Measurements from ENCODE around the gene HCK. TPM values are rescaled to one million over a fixed set of nuclear protein-coding genes. Genes with fewer than 3 reads are reported as not detected.

The HCK gene
- polyA plus RNA-seq, 1 experiment: 0.05 TPM

GRCh38 chr20:32149566-32150170, 97.6 kb downstream of the HCK start:
- DNase-seq (ENCODE audit: low read depth): no peak
- POLR2A ChIA-PET: no interaction called here
- H3K27me3 ChIP-seq (ENCODE audit: control insufficient read depth, insufficient read depth, low read length): no peaks in the 10 kb centered on the region
- H3K36me3 ChIP-seq (ENCODE audit: control insufficient read depth, insufficient read depth, low read length): peaks cover 32% of the 10 kb centered on the region
- CTCF ChIA-PET: no interaction called here
- no peak for TF ChIP-seq CTCF (IDR thresholded peaks at IDR 0.05; ENCODE audit: insufficient read depth, low read depth, low read length)
- no peak overlapping the region for H3K4me3 ChIP-seq (ENCODE audit: low read depth, low read length)

GRCh38 chr20:32150291-32150848, 98.3 kb downstream of the HCK start:
- no peak for DNase-seq (ENCODE audit: low read depth)
- ChIA-PET POLR2A (no interaction called here), CTCF (no interaction called here)
- Histone ChIP-seq H3K36me3 (ENCODE audit: control insufficient read depth, insufficient read depth, low read length) (peaks cover 27% of the 10 kb centered on the region), H3K4me3 (ENCODE audit: low read depth, low read length) (no peak overlapping the region), H3K27me3 (ENCODE audit: control insufficient read depth, insufficient read depth, low read length) (no peaks in the 10 kb centered on the region)
- no peak for TF ChIP-seq CTCF (IDR thresholded peaks at IDR 0.05; ENCODE audit: insufficient read depth, low read depth, low read length)

Small RNAs within 50 kb of the gene (small RNA-seq; reads per million reads assigned to genes)
- not detected for gene RNA5SP481 (ENCODE audit: insufficient read length, low read depth, low replicate concordance)
- gene RNA5SP482 (ENCODE audit: insufficient read length, low read depth, low replicate concordance): not detected

Other genes with a start within 250 kb of the HCK start
- gene MYLK2, start 232.9 kb upstream of the HCK start, polyA plus RNA-seq (2011; rRNA removed): 0.05 and 0.10 TPM in 2 replicates
- gene FOXS1, start 206.6 kb upstream of the HCK start, polyA plus RNA-seq (2011; rRNA removed): 0.05 TPM in 1 of 2 replicates, not detected in the other
- 0.09 TPM in 1 of 2 replicates, not detected in the other for gene DUSP15, start 181.7 kb upstream of the HCK start, polyA plus RNA-seq (2011; rRNA removed)
- gene TTLL9, start 181.6 kb upstream of the HCK start, polyA plus RNA-seq (2011; rRNA removed): 0.11 and 0.18 TPM in 2 replicates
- gene PDRG1, start 100.2 kb upstream of the HCK start, polyA plus RNA-seq (2011; rRNA removed): 13.9 and 16.5 TPM in 2 replicates
- 0.01 TPM in 1 of 2 replicates, not detected in the other for gene XKR7, start 84.1 kb upstream of the HCK start, polyA plus RNA-seq (2011; rRNA removed)
- not detected in 2 replicates for gene CCM2L, start 41.8 kb upstream of the HCK start, polyA plus RNA-seq (2011; rRNA removed)
- 97.4 and 101 TPM in 2 replicates for gene TM9SF4, start 57.5 kb downstream of the HCK start, polyA plus RNA-seq (2011; rRNA removed)
- 3.1 and 3.5 TPM in 2 replicates for gene PLAGL2, start 155.5 kb downstream of the HCK start, polyA plus RNA-seq (2011; rRNA removed)
- 45.1 and 56.7 TPM in 2 replicates for gene POFUT1, start 155.6 kb downstream of the HCK start, polyA plus RNA-seq (2011; rRNA removed)
- 20.9 and 25.2 TPM in 2 replicates for gene KIF3B, start 225.4 kb downstream of the HCK start, polyA plus RNA-seq (2011; rRNA removed)